Amniotic stem cell (primary cell): ENCODE data around the gene GNAS.
"Not testable (repeated sequence)": the region's sequence is repeated elsewhere in the genome, so short reads cannot be mapped to it uniquely, and the experiment has no call there.

Source experiments
- DNase-seq: peaks from one replicate; lab custom pipeline; 2025; lab: John Stamatoyannopoulos, UW

GNAS gene

GRCh38 chr20:58852543-58853271 is at the start of gene GNAS:
GNAS (plus strand) TSS chr20:58852716.
- peak; percentile 10 for DNase-seq

- no peak for DNase-seq
Observed at GRCh38 chr20:58803533-58803932, 49.0 kb upstream of the GNAS start.

- no peak for DNase-seq
Observed at GRCh38 chr20:58807801-58808200, 44.7 kb upstream of the GNAS start.

GRCh38 chr20:58808271-58809046 is 44.1 kb upstream of the GNAS start:
- no peak for DNase-seq

- DNase-seq = no peak
Observed at GRCh38 chr20:58810116-58810878, 42.2 kb upstream of the GNAS start.

- DNase-seq = no peak
Observed at GRCh38 chr20:58810879-58811250, 41.7 kb upstream of the GNAS start.

- DNase-seq = no peak
Observed at GRCh38 chr20:58811334-58811733, 41.2 kb upstream of the GNAS start.

GRCh38 chr20:58813369-58813768 is 39.1 kb upstream of the GNAS start:
- DNase-seq = no peak

GRCh38 chr20:58815448-58815847 is 37.1 kb upstream of the GNAS start:
- DNase-seq = no peak

GRCh38 chr20:58816051-58816450 is 36.5 kb upstream of the GNAS start:
- no peak for DNase-seq

- DNase-seq = no peak
Observed at GRCh38 chr20:58816957-58817651, 35.4 kb upstream of the GNAS start.

GRCh38 chr20:58817748-58818147 is 34.8 kb upstream of the GNAS start:
- DNase-seq = no peak

GRCh38 chr20:58818586-58819285 is 33.8 kb upstream of the GNAS start:
- peak; percentile 21 for DNase-seq

- no peak for DNase-seq
Observed at GRCh38 chr20:58819921-58820320, 32.6 kb upstream of the GNAS start.

- DNase-seq = not testable (repeated sequence)
Observed at GRCh38 chr20:58820515-58820914, 32.0 kb upstream of the GNAS start.

- DNase-seq = no peak
Observed at GRCh38 chr20:58822149-58822548, 30.4 kb upstream of the GNAS start.

- DNase-seq = no peak
Observed at GRCh38 chr20:58822748-58823730, 29.5 kb upstream of the GNAS start.

GRCh38 chr20:58824843-58825242 is 27.7 kb upstream of the GNAS start:
- DNase-seq = no peak

GRCh38 chr20:58825450-58825849 is 27.1 kb upstream of the GNAS start:
- DNase-seq = no peak

- no peak for DNase-seq
Observed at GRCh38 chr20:58826271-58826670, 26.2 kb upstream of the GNAS start.
